Suppressor macrophage treated with lipopolysaccharide for 4 hours (primary cell): ENCODE data around the gene BMP7.

Experiments
- DNase-seq: peaks from one replicate; pipeline ENCODE4 v3.0.0-alpha.2; 2020

BMP7 gene

GRCh38 chr20:57224641-57225138 lies 41.8 kb downstream of the BMP7 start:
- DNase-seq: no peak

DNA sequence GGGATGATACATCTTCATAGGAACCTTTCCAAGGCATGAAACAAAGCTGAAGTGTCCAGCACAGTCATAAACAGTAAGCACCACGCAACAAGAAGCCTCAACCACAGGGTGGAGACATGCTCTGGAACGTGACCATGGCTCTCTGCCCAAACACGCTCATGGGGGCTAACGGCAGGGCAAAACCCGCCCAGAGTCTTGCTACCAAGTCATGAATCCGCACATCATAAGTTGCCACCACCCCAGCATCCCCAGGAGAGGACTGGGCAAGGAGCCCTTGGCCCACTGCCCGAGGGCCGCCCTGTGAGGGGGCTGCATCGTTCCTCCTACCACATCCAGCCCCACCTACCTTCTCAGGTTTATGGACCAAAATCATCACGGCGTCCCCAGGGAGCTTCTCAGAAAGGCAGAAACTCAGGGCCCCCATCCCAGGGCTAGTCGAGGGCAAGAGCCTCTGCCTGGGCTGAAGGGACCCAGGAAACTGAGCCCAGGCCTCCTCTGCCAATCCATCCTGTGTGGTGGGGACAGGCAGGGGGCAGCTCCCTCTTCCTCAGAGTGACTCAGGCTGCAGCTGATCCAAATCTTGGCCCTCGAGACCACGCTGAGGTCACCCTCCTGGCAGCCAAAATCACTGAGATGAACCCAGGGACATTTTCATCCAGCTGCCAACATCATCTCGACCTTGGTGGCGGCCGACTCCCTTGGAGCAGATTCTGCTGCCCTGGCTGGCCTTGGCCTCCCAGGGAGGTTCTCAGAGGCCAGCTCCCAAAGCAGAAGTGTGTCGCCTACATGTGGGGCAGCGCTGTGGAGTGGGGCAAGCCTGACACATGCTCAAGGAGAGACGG lies 42.6 kb downstream of the BMP7 start:
- DNase-seq: no peak

DNA sequence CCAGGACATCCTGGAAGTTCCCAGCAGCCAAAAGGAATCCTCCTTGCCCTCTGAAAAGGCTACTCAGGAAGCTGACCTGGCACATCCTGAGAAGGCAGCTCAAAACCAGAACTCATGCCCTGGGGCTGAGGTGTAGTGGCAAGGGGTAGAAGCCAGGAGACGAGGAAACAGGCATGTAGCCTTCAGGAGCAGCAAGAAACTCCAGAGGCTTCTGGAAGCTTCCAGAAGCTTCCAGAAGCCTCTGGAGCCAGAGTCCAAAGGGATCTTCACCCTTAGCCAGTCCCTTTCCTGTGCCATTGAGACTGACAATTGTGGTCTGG lies 43.9 kb downstream of the BMP7 start:
- no peak for DNase-seq

GRCh38 chr20:57221916-57222630 lies 44.4 kb downstream of the BMP7 start:
- DNase-seq: no peak

DNA sequence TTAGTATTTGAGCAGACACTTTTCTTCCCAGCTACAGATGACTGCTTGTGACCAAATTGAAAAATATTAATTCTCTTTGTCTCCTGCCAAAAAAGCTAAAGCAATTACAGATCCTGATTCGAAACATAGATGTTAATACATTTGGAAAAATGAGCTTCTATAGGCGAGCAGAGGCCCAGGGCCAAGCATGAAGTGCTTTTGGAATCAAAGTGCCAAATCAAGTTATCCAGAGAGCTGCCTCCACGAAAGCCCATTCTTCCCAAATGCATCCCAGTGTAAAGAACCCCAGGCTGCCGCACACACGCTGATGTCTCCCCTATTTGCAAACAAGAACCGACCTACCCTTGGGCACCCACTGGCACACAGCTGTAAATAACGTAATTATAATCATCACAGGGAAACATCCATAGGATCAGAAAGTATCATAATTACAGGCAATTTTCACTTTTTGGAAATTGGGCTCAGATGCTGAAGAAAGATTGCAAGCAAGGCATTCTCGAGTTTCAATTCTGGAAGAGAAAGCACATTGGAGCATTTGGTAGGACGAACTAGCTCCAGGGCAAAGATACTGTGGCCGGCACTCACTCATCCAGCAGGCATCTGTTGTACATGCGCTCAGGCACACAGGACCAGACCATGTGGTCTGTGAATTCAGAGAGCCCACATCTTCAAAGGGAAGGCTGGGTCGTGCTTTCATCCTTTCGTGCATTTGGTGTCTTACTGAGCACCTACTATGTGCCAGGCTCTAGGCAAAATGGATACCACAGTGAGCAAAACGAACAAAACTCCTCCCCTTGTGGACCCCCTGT lies 45.9 kb downstream of the BMP7 start:
- no peak for DNase-seq

DNA sequence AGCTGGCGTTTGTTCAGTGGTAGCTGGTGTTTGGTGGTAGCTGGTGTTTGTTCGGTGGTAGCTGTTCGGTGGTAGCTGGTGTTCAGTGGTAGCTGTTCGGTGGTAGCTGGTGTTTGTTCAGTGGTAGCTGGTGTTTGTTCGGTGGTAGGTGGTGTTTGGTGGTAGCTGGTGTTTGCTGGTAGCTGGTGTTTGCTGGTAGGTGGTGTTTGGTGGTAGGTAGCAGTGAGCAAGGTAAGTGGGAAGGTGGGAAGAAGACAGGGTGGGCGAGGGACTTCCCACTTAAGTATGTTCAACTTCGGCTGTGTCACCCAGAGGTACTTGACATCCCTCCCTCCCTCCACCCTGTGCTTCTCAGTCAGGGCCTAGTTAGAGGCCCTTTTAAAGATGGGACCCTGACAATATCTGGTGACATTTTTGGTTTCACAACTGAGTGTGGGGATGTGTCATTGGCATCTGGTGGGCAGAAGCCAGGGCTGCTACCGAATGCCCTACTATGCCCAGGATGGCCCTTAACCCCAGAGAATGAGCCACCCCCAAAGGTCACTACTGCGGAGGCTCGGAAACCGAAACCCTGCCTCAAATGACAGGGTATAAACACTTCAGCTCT lies 47.3 kb downstream of the BMP7 start:
- DNase-seq: no peak

DNA sequence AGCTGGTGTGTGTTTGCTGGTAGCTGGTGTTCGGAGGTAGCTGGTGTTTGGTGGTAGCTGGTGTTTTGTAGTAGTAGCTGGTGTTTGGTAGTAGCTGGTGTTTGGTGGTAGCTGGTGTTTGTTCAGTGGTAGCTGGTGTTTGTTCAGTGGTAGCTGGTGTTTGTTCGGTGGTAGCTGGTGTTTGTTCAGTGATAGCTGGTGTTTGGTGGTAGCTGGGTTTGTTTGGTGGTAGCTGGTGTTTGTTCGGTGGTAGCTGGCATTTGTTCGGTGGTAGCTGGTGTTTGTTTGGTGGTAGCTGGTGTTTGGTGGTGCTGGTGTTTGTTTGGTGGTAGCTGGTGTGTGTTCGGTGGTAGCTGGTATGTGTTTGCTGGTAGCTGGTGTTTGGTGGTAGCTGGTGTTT lies 48.0 kb downstream of the BMP7 start:
- DNase-seq: no peak

DNA sequence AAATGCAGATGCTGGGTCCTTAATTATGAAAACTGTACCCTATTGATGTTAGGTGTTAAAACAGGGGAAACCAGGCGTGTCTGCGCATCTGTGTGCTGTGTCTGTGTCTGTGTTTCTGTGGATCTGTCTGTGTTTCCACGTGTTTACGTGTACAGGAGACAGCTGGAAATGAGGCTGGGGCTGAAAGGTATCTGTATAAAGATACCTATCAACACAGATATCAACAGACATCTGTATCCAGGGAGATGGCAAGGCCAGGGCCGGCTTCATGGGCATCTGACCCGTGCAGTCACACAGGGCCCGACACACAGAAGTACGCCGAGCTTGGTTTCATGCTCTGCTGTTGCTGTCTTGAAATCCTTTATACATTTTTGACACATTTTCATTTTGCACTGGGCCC lies 48.6 kb downstream of the BMP7 start:
- DNase-seq: no peak

GRCh38 chr20:57216669-57217068 lies 49.8 kb downstream of the BMP7 start:
- DNase-seq: no peak

GRCh38 chr20:57215826-57216471 lies 50.5 kb downstream of the BMP7 start:
- DNase-seq: no peak

- DNase-seq: no peak
These were observed 51.0 kb downstream of the BMP7 start for GRCh38 chr20:57215426-57215825.

GRCh38 chr20:57214948-57215347 lies 51.5 kb downstream of the BMP7 start:
- DNase-seq: no peak

DNA sequence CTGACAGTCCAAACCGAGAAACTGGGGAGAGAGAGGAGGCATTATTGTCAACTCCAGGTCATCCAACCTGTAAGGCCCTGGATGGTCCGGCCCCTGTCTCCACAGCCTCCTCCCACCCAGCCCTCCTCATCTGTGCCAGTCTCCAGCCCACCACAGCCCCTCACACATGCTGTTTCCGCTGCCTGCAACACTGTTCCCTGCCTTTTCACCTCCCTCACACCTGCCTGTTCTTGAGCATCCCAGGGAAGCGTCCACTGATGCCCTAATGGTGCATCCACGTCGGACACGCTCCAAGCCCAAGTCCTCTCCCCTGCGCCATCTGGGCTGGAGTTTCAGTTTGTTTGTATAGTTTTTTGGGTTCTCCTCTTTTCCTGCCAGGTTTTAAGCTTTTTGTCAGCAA lies 52.0 kb downstream of the BMP7 start:
- DNase-seq: no peak

DNA sequence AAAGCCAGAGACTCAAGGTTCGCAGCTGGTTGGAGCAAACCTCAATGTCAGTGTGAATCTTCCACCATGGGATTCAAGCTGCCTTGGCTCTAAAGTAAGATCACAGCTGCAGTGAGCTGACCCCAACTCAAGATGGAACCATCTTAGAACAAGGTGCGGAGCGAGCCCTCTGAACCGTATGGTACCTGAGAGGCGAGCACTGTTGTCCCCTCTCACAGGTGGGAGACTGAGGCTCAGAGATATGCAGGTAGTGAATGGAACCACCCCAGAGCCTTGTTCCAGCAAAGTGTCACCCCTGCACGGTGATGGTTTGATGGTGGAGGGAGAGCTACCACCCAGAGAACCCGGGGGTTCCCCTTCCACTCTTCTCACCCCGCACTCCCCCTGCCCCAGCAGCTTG lies 52.5 kb downstream of the BMP7 start:
- DNase-seq: no peak

DNA sequence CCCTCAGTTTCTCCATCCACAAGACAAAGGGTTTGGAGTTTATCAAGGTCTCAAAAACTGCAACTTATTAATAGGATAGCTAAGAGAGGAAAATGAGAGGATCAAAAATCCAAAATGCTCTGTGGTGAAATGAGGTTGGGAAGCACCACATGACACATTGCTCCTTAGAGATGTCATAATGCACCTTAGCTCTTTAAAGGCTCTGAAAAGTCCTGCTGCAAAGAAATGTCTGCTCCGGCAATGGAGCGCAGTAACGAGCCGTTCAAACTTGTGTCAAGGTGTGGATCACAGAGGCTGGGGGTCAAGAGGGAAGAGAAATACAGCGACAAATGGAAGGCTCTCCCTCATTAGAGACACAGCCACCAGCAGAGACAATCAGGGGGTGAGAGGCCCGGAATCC lies 53.1 kb downstream of the BMP7 start:
- no peak for DNase-seq

DNA sequence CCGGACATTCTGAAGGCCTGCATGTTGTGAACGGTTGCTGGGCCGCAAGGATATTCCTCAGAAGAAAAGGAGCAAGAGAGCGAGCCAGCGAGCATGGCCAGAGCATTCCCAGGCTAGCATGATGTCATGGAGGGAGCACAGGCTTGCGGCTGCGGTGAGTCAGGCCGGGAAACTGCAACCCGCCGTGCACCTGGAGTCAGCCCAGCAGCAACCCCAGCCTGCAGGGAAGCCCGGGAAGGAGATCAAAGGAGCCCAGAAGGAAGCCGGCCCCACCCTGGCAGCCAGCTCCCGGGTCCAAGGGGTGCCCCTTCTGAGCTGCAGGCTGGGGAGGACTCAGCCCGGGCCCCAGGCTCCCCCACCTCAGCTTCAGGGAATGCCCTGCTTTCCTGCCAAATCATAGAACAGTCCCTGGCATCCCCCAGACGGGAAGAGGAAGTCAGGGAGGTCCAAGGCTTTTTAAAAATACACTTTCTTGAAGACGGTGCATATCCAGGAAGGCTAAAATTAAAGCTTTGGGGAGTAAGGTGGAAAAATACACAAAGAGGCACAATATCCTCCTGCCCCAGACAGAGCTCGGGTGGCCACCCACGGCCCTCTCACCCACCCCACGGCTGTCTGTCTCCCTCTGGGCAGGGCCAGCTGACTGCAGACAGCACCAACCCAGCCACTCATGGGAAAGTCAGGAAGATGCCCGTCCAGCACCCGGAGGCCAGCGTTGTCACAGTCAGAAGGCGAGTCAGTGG lies 53.7 kb downstream of the BMP7 start:
- DNase-seq: no peak

DNA sequence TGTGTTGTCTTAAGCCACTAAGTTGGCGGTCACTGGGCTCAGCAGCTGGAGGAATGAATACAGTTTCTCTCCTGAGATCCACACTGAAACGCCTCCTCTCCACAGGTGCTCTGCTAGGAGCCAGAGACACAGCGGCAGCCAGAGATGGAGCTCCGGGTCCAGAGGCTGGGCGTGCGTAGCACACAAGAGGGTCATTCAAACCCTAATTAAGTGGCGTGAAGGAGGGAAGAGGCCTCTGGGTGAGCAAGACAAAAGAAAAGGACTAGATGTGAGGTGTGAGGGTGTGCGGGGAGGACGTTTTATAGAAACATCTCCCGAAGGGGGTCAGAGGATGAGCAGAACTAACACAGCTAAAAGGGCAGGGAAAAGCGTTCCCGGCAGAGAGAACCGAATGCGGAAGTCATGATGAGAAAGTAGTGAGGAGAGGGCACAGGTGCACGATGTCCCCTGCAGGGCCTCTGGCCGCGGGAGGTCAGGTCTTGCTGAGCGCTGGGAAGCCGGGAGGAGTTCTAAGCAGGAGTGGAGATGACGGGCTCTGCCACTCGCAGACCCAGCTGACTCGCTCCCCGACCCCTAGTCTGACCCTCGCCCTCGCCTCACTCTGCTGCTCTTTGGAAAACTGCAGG lies 54.4 kb downstream of the BMP7 start:
- no peak for DNase-seq

DNA sequence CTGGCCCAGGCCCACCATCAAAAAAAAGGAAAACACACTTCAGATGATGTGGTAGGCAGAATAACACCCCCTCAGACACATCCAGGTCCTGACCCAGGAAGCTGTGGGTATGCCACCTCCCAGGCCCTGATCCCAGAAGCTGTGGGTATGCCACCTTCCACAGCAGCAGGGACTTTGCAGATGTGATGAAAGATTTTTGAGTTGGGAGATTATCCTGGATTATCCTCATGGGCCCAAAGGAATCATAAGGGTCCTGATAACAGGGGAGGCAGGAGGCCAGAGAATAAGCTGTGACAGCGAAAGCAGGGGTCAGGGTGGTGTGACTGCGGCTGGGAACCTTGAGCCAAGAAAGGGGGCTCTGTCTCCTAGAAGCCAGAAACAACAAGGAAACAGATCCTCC lies 55.0 kb downstream of the BMP7 start:
- DNase-seq: no peak

DNA sequence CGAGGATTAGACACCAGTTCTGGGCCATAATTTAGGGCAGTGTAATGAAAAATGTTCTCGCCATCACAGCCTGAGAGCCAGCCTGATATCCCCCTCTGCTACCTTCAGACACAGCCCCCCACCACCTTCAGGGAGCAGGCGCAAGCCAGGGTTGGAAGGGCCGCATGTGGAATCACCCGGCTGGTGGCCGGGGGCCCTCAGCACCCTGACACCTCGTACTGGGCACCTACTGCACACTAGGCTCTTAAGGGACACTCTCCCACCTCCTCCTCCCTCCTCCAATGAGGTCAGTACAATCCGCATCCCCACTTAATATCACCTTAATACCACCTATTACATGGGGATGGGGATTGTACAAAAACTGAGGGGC lies 55.5 kb downstream of the BMP7 start:
- DNase-seq: no peak

GRCh38 chr20:57210054-57210910 lies 56.2 kb downstream of the BMP7 start:
- no peak for DNase-seq

- DNase-seq: no peak
These were observed 57.0 kb downstream of the BMP7 start for GRCh38 chr20:57209413-57209812.
